IPS DF 4.7 (cell line): ENCODE results near the gene IFNA5.

ENCODE experiments used
- DNase-seq: peaks from one replicate; pipeline ENCODE4 v3.0.0-alpha.2; 2013; ENCODE audit warnings: low spot score; ENCODE audit errors: extremely low read depth

Gene IFNA5

GRCh38 chr9:21294364-21294774, 10.7 kb downstream of the IFNA5 start:
- DNase-seq = no peak

GRCh38 chr9:21289848-21290247, 15.3 kb downstream of the IFNA5 start:
- DNase-seq = no peak

GRCh38 chr9:21287280-21287679, 17.8 kb downstream of the IFNA5 start:
- no peak for DNase-seq

GRCh38 chr9:21286659-21287058, 18.5 kb downstream of the IFNA5 start:
- no peak for DNase-seq

GRCh38 chr9:21286099-21286498, 19.0 kb downstream of the IFNA5 start:
- no peak for DNase-seq

- no peak for DNase-seq
Observed at GRCh38 chr9:21281275-21281674, 23.8 kb downstream of the IFNA5 start.

GRCh38 chr9:21268347-21268657, 36.8 kb downstream of the IFNA5 start:
- DNase-seq = no peak

GRCh38 chr9:21267485-21268346, 37.4 kb downstream of the IFNA5 start:
- no peak for DNase-seq

- no peak for DNase-seq
Observed at GRCh38 chr9:21266733-21267484, 38.2 kb downstream of the IFNA5 start.

- no peak for DNase-seq
Observed at GRCh38 chr9:21265421-21266189, 39.5 kb downstream of the IFNA5 start.

GRCh38 chr9:21255538-21256212, 49.4 kb downstream of the IFNA5 start:
- DNase-seq = no peak
